ENCODE results near the gene APIP. TPM values are rescaled to one million over a fixed set of nuclear protein-coding genes. Genes with fewer than 3 reads are reported as not detected.

APIP gene
- total and polyA plus RNA-seq, 10 of the 15 experiments (the other 5 are each of a cell fraction or from before 2014, with no cell fraction given): 26.8 to 87.1 (median 52.8) TPM

- no peak for TF ChIP-seq ZNF687 (IDR thresholded peaks at IDR 0.05)
- no peak for TF ChIP-seq NFYA (IDR thresholded peaks at IDR 0.05; ENCODE audit: borderline replicate concordance, low read depth, low read length)
- no peak for TF ChIP-seq CUX1 (IDR thresholded peaks at IDR 0.05; ENCODE audit: insufficient replicate concordance, low read depth, low read length)
- no peak for TF ChIP-seq ZNF622 (IDR thresholded peaks at IDR 0.05)
Measured at GRCh38 chr11:34855754-34856095, 60.5 kb downstream of the APIP start (continued).
